GM23338 (cell line): ENCODE data around the gene TEX29. TPM values are rescaled to one million over a fixed set of nuclear protein-coding genes. Genes with fewer than 3 reads are reported as not detected.

Source experiments
- ATAC-seq: fragments of 200-7000 bp; cut with Tn5 transposase; 3 replicates; pipeline ENCODE4 v1.9.1; 2020
- DNase-seq: peaks from one replicate; pipeline ENCODE4 v3.0.0-alpha.2; 2015; ENCODE audit warnings: low spot score
- H2AFZ ChIP-seq: fragments of 200-600 bp; sonication (generic); 2 replicates; pipeline ENCODE4 v1.8.0; 2016; ENCODE audit warnings: antibody characterized with exemption, mild to moderate bottlenecking, moderate library complexity
- H3F3A ChIP-seq: fragments of 200-600 bp; sonication (generic); replicated peaks from 2 replicates; pipeline ENCODE4 v1.8.0; 2017; ENCODE audit warnings: antibody characterized with exemption, mixed run types, low read depth
- H3K27ac ChIP-seq: fragments of 200-600 bp; sonication (generic); 2 replicates; pipeline ENCODE4 v1.6.1; 2016; ENCODE audit warnings: low read depth
- H3K27me3 ChIP-seq: fragments of 200-600 bp; sonication (generic); 2 replicates; pipeline ENCODE4 v1.8.0; 2016; ENCODE audit warnings: mild to moderate bottlenecking, mixed run types, moderate library complexity; ENCODE audit not compliant: insufficient read depth
- H3K36me3 ChIP-seq: fragments of 200-600 bp; sonication (generic); 2 replicates; pipeline ENCODE4 v1.8.0; 2016; ENCODE audit warnings: mild to moderate bottlenecking; ENCODE audit not compliant: insufficient read depth
- H3K4me1 ChIP-seq: fragments of 200-600 bp; sonication (generic); 2 replicates; pipeline ENCODE4 v1.8.0; 2016; ENCODE audit warnings: mild to moderate bottlenecking, moderate library complexity; ENCODE audit not compliant: insufficient read depth
- H3K4me2 ChIP-seq: fragments of 200-600 bp; sonication (generic); 2 replicates; pipeline ENCODE4 v1.7.1; 2017; ENCODE audit warnings: mixed run types
- H3K4me3 ChIP-seq: fragments of 200-600 bp; sonication (generic); 2 replicates; pipeline ENCODE4 v1.6.1; 2016; ENCODE audit warnings: mixed run types
- H3K79me2 ChIP-seq: fragments of 200-600 bp; sonication (generic); replicated peaks from 2 replicates; pipeline ENCODE4 v1.8.0; 2017; ENCODE audit warnings: mild to moderate bottlenecking; ENCODE audit not compliant: insufficient read depth
- H3K9me2 ChIP-seq: fragments of 200-600 bp; sonication (generic); 2 replicates; pipeline ENCODE4 v1.8.0; 2017; ENCODE audit not compliant: insufficient read depth
- H4K20me1 ChIP-seq: fragments of 200-600 bp; sonication (generic); replicated peaks from 2 replicates; pipeline ENCODE4 v1.8.0; 2017; ENCODE audit warnings: mild to moderate bottlenecking; ENCODE audit not compliant: insufficient read depth
- H3K27ac Mint-ChIP-seq: 2 replicates; pipeline ENCODE4 v1.8.0; 2020; ENCODE audit warnings: inconsistent platforms, mild to moderate bottlenecking, moderate library complexity, mixed read lengths
- H3K27me3 Mint-ChIP-seq: 3 replicates; pipeline ENCODE4 v1.8.0; 2022; ENCODE audit warnings: low read depth, mild to moderate bottlenecking, moderate library complexity, mixed read lengths, inconsistent platforms; ENCODE audit not compliant: insufficient read depth, poor library complexity
- H3K36me3 Mint-ChIP-seq: 3 replicates; pipeline ENCODE4 v1.8.0; 2021; ENCODE audit warnings: low read depth, mild to moderate bottlenecking, inconsistent platforms, moderate library complexity, mixed read lengths
- H3K4me1 Mint-ChIP-seq: 3 replicates; pipeline ENCODE4 v1.8.0; 2020; ENCODE audit warnings: mild to moderate bottlenecking, inconsistent platforms, mixed read lengths
- H3K4me3 Mint-ChIP-seq: 3 replicates; pipeline ENCODE4 v1.8.0; 2021; ENCODE audit warnings: moderate library complexity, mild to moderate bottlenecking, inconsistent platforms, mixed read lengths
- H3K9me3 Mint-ChIP-seq: 3 replicates; pipeline ENCODE4 v1.8.0; 2020; ENCODE audit warnings: moderate library complexity, mild to moderate bottlenecking, inconsistent platforms, mixed read lengths
- CTCF ChIP-seq, 2 experiments: fragments of 200-600 bp in 1 of 2; sonication (generic) in 1 of 2; conservative IDR thresholded peaks; 2 replicates each; pipeline versions ENCODE4 v1.5.1 to v1.6.1; 2016 to 2017; ENCODE audit warnings: antibody characterized with exemption in 2 of 2, low read depth in 2 of 2, mild to moderate bottlenecking in 2 of 2, moderate library complexity in 1 of 2
- ETS1 ChIP-seq: IDR thresholded peaks from 2 replicates; pipeline ENCODE4 v1.6.1; 2016; ENCODE audit warnings: antibody characterized with exemption
- JUNB ChIP-seq: IDR thresholded peaks from one replicate; pipeline ENCODE4 v1.6.1; 2016; ENCODE audit warnings: antibody characterized with exemption; ENCODE audit not compliant: unreplicated experiment
- NANOG ChIP-seq: IDR thresholded peaks from 2 replicates; pipeline ENCODE4 v1.6.1; 2016; ENCODE audit warnings: antibody characterized with exemption, borderline replicate concordance
- REST ChIP-seq: IDR thresholded peaks from one replicate; pipeline ENCODE4 v1.6.1; 2018; ENCODE audit warnings: antibody characterized with exemption; ENCODE audit not compliant: unreplicated experiment
- ZNF462 ChIP-seq: fragments of 250-450 bp; sonication (Bioruptor Pico); IDR thresholded peaks from 2 replicates; pipeline ENCODE4 v1.5.0; 2020; ENCODE audit warnings: mild to moderate bottlenecking, moderate library complexity
- polyA plus RNA-seq: library from polyadenylated mRNA; unstranded; fragments of >200 nt; fragmentation: Nextera tagmentation; extraction: Ambion mirVana; gene quantifications from 2 replicates; pipeline ENCODE4 v1.2.1, GENCODE V29; 2016
- total RNA-seq: library from RNA; depleted of rRNA; stranded (reverse); fragments of >200 nt; shearing (Covaris generic); gene quantifications from 2 replicates; pipeline ENCODE4 v1.2.3, GENCODE V29; 2014

TEX29 gene
- total and polyA plus RNA-seq, 2 experiments from 2014 or later = 0.31 TPM; not detected in 1

- TF ChIP-seq JUNB = no peak
- no peak for TF ChIP-seq REST
- TF ChIP-seq ETS1 = no peak
- TF ChIP-seq ZNF462 = no peak
- no peak for TF ChIP-seq NANOG
- no peak for TF ChIP-seq CTCF (conservative IDR thresholded peaks at IDR 0.05; ENCODE audit: low read depth in 2 of 2)
- no peak overlapping the region for H3K27ac ChIP-seq
- H3K36me3 ChIP-seq = no peaks in the 10 kb centered on the region
- H3K79me2 ChIP-seq = no peaks in the 10 kb centered on the region
- H4K20me1 ChIP-seq = no peaks in the 10 kb centered on the region
- H3K4me1 ChIP-seq = no peaks in the 10 kb centered on the region
- Mint-ChIP-seq H3K9me3 (no peaks in the 10 kb centered on the region; the same call in 2 of the 3 replicates), H3K36me3 (no peaks in the 10 kb centered on the region), H3K4me3 (no peak overlapping the region), H3K27ac (no peak overlapping the region), H3K4me1 (peaks cover 4% of the 10 kb centered on the region; the same call in 2 of the 3 replicates), H3K27me3 (peaks cover 2% of the 10 kb centered on the region)
- no peak overlapping the region for H3K4me2 ChIP-seq
- no peaks in the 10 kb centered on the region for H3K9me2 ChIP-seq
- no peaks in the 10 kb centered on the region for H3F3A ChIP-seq
- no peaks in the 10 kb centered on the region for H3K27me3 ChIP-seq
- DNase-seq = no peak
- ATAC-seq = no peak
- H3K4me3 ChIP-seq = no peak overlapping the region
- no peak overlapping the region for H2AFZ ChIP-seq
Measured at GRCh38 chr13:111388851-111389500, 68.5 kb downstream of the TEX29 start.
